Skeletal muscle tissue (tissue), 4 donors: ENCODE measurements around the gene APBB1IP. TPM values are rescaled to one million over a fixed set of nuclear protein-coding genes. Genes with fewer than 3 reads are reported as not detected.
"Not testable (repeated sequence)": the region's sequence is repeated elsewhere in the genome, so short reads cannot be mapped to it uniquely, and the experiment has no call there.

Experiments
- H3K27ac ChIP-seq: one replicate; pipeline ENCODE4 v1.7.0; 2013; ENCODE audit warnings: mild to moderate bottlenecking, low read depth, low read length, inconsistent platforms
- H3K27me3 ChIP-seq, 3 donors: one replicate each; pipeline ENCODE4 v1.7.0; 2013; ENCODE audit warnings: low read length in 3 of 3; ENCODE audit not compliant: control insufficient read depth in 3 of 3, insufficient read depth in 3 of 3
- H3K36me3 ChIP-seq, 3 donors: one replicate each; pipeline ENCODE4 v1.7.0; 2013; ENCODE audit warnings: low read length in 3 of 3; ENCODE audit not compliant: control insufficient read depth in 3 of 3, insufficient read depth in 3 of 3
- H3K4me1 ChIP-seq, 3 donors: one replicate each; pipeline ENCODE4 v1.7.0; 2013; ENCODE audit warnings: low read length in 3 of 3, mild to moderate bottlenecking in 3 of 3; ENCODE audit not compliant: control insufficient read depth in 3 of 3, insufficient read depth in 3 of 3
- H3K4me3 ChIP-seq, 3 donors: one replicate each; pipeline ENCODE4 v1.7.0; 2013; ENCODE audit warnings: low read length in 3 of 3
- H3K9ac ChIP-seq, 3 donors: one replicate each; pipeline ENCODE4 v1.7.0; 2013; ENCODE audit warnings: low read length in 3 of 3, mild to moderate bottlenecking in 3 of 3, moderate library complexity in 2 of 3, low read depth in 1 of 3
- H3K9me3 ChIP-seq, 3 donors: one replicate each; pipeline ENCODE4 v1.7.0; 2013; ENCODE audit warnings: low read length in 3 of 3; ENCODE audit not compliant: control insufficient read depth in 3 of 3
- total RNA-seq: library from RNA; depleted of rRNA; stranded (reverse); fragments of >200 nt; gene quantifications from one replicate; pipeline ENCODE4 v1.2.3, GENCODE V29; 2014
- donor health status: Osteomylitis.

The APBB1IP gene
- total RNA-seq, 1 donor from 2014 or later = 4.2 TPM

DNA sequence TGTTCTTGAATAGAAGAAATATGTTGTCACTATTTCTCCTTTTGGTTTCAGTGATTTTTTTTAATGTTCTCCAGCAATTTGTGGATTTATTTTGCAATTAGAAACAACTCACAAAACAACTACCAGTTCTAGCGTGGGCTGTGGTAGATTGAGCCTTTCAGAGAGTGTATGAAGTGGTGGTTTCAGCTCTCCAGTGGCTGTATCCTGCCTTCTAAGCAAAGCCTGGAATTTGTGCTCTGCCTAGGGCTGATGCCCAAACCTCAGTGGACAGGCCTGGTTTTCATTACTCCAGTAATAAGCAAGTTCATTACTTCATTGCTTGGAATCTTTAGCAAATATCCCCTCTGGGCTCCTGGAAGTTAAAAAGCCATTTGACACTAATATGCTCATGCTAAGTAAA, 35.9 kb downstream of the APBB1IP start:
- Histone ChIP-seq H3K9me3 (no peaks in the 10 kb centered on the region), H3K36me3 (no peaks in the 10 kb centered on the region), H3K9ac (no peak overlapping the region), H3K27ac (no peak overlapping the region), H3K27me3 (no peaks in the 10 kb centered on the region), H3K4me1 (peaks cover 0 to 5% (median 0%) of the 10 kb centered on the region in 3 donors), H3K4me3 (no peak overlapping the region)

DNA sequence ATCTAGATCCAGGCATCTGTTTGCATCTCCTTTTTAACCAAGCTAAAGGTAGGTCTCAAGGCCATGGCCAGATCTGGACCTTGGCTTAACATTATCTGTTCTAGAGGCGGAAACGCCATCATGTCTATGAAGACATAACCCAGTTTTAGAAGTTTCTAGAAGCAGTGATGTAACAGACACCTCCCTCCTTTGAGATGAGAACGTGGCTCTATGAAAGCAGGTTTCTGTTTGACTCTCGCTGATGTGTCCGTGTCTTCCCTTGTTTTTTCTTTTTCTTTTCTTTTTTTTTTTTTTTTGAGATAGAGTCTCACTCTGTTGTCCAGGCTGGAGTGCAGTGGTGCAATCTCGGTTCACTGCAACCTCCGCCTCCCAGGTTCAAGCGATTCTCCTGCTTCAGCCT, 36.7 kb downstream of the APBB1IP start:
- H3K27ac ChIP-seq = peak overlapping the region; percentile 12

DNA sequence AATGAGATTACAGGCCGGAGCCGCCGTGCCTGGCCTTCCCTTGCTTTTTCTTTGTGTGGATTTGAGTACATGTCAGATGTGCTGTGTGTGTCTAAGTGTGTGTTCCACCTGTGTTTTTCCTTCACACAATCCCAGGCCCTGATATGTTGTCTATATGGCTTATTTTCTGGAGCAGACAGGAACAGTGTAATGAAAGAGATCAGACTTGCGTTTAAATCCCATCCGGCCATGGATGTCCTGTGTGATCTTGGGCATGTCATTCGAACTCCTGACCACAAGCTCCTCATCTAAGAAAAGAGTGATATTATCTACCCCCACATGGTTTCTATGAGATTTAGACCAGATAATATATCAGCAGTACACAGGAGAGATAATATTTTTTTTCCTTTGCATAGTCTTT, 37.2 kb downstream of the APBB1IP start:
- peaks cover 0 to 5% (median 0%) of the 10 kb centered on the region in 3 donors for H3K4me1 ChIP-seq
- H3K27ac ChIP-seq = no peak overlapping the region
- no peaks in the 10 kb centered on the region for H3K9me3 ChIP-seq
- H3K9ac ChIP-seq = no peak overlapping the region
- no peaks in the 10 kb centered on the region for H3K27me3 ChIP-seq
- no peak overlapping the region for H3K4me3 ChIP-seq
- no peaks in the 10 kb centered on the region for H3K36me3 ChIP-seq

More for the DNA sequence above, 36.7 kb downstream of the APBB1IP start:
- not testable (repeated sequence) for H3K9ac ChIP-seq, H3K9me3 ChIP-seq, H3K27me3 ChIP-seq, H3K36me3 ChIP-seq, H3K4me3 ChIP-seq, H3K4me1 ChIP-seq

- H3K9me3 ChIP-seq = no peaks in the 10 kb centered on the region
- no peaks in the 10 kb centered on the region for H3K36me3 ChIP-seq
- H3K4me1 ChIP-seq = peaks cover 0 to 5% (median 0%) of the 10 kb centered on the region in 3 donors
- no peak overlapping the region for H3K4me3 ChIP-seq
- no peak overlapping the region for H3K27ac ChIP-seq
- no peak overlapping the region for H3K9ac ChIP-seq
- H3K27me3 ChIP-seq = no peaks in the 10 kb centered on the region
These were observed 39.4 kb downstream of the APBB1IP start for GRCh38 chr10:26477501-26477900.

DNA sequence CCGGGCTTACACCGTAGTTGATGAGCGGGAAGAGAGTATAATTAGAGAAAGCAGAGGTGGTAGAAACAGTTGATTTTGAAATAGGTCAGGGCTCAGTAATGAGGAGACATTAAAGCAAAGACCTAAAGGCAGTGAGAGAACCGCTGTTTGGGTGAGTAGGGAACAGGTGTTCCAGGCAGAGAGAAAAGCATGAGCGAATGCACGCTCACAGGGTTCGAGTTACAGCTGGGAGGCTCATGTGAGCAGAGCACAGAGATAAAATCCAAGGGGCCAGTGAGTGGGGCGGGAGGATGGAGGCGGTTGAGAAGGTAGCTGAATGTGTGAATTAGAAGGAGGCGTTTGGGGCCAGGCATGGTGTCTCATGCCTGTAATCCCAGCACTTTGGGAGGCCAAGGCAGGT, 39.9 kb downstream of the APBB1IP start:
- H3K4me1 ChIP-seq = peaks cover 0 to 5% (median 0%) of the 10 kb centered on the region in 3 donors
- no peaks in the 10 kb centered on the region for H3K27me3 ChIP-seq
- no peaks in the 10 kb centered on the region for H3K36me3 ChIP-seq
- no peak overlapping the region for H3K27ac ChIP-seq
- no peak overlapping the region for H3K4me3 ChIP-seq
- no peak overlapping the region for H3K9ac ChIP-seq
- H3K9me3 ChIP-seq = no peaks in the 10 kb centered on the region

DNA sequence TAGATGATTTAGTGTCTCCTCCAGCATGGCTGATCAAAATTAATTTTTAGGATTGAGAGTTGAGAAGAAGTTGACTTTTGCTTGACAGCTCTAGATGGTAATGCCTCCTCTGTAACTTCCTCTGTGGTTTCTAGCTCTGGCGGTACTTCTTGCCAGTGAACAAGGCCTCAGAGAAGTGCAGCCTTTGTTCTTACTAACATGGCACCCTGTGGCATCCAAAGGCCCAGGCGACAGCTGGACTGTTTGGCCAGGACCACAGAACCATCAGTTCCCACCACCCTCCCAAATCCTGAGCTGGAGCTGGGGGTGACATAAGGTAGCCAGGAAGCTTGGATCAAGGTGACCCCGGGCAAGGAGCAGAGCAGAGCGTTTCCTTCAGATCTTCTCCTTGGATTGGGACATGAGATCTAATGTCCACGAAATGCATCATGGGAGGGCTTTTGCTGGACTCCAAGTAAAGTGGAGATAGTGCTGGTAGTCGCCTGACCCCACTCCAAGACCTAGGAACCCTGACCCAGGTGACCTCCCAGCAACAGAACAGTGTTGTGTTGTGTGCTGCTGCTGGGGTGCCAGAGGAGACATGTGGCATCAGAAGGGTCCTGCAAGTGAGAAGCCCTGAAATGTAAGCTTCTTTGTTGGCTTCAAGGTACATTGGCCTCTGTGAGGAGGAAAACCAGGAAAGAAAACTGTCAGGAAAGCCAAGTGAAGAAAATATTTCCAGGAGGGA, 41.8 kb downstream of the APBB1IP start:
- Histone ChIP-seq H3K4me3 (no peak overlapping the region), H3K4me1 (peaks cover 0 to 5% (median 0%) of the 10 kb centered on the region in 3 donors), H3K9me3 (no peaks in the 10 kb centered on the region), H3K9ac (no peak overlapping the region), H3K27ac (no peak overlapping the region), H3K27me3 (no peaks in the 10 kb centered on the region), H3K36me3 (no peaks in the 10 kb centered on the region)

GRCh38 chr10:26481315-26481692, 43.2 kb downstream of the APBB1IP start:
- no peaks in the 10 kb centered on the region for H3K36me3 ChIP-seq
- no peak overlapping the region for H3K9ac ChIP-seq
- H3K4me1 ChIP-seq = peaks cover 0 to 5% (median 0%) of the 10 kb centered on the region in 3 donors
- H3K9me3 ChIP-seq = no peaks in the 10 kb centered on the region
- H3K27ac ChIP-seq = no peak overlapping the region
- no peaks in the 10 kb centered on the region for H3K27me3 ChIP-seq
- no peak overlapping the region for H3K4me3 ChIP-seq

DNA sequence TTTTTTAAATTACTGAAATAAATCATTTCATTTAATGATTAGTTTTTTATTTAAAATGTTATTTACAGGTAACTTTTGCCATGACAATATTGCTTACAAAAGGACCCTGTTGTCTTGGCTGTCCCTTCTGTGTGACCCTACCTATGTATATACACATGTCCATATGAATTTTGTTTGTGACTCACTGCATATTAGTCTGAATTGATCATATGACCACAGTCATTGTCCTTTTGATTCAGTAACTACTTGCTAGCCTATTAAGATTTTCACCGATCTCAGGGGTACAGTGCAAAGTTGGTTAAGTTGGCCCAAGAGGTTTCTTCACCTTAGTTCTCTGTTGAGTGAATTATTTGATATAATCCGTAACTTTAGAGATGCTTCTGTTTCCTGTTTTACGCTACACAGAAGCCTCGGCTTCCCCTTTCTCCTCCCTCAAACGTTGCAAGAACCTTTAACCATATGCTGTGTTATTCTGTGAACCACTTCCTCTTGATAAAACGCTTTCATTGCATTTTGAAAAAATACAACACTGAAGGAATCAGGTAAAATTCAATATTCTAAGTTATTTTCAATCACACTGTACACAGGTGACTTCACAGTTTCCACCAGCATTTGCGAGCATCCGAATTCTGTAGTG, 43.9 kb downstream of the APBB1IP start:
- Histone ChIP-seq H3K9ac (no peak overlapping the region), H3K4me3 (no peak overlapping the region), H3K4me1 (peaks cover 0 to 5% (median 0%) of the 10 kb centered on the region in 3 donors), H3K27ac (no peak overlapping the region), H3K9me3 (no peaks in the 10 kb centered on the region), H3K27me3 (no peaks in the 10 kb centered on the region), H3K36me3 (no peaks in the 10 kb centered on the region)

GRCh38 chr10:26483554-26483953, 45.4 kb downstream of the APBB1IP start:
- H3K4me1 ChIP-seq = no peaks in the 10 kb centered on the region
- no peaks in the 10 kb centered on the region for H3K36me3 ChIP-seq
- no peaks in the 10 kb centered on the region for H3K27me3 ChIP-seq
- H3K9me3 ChIP-seq = no peaks in the 10 kb centered on the region
- no peak overlapping the region for H3K4me3 ChIP-seq
- H3K27ac ChIP-seq = no peak overlapping the region
- H3K9ac ChIP-seq = no peak overlapping the region

DNA sequence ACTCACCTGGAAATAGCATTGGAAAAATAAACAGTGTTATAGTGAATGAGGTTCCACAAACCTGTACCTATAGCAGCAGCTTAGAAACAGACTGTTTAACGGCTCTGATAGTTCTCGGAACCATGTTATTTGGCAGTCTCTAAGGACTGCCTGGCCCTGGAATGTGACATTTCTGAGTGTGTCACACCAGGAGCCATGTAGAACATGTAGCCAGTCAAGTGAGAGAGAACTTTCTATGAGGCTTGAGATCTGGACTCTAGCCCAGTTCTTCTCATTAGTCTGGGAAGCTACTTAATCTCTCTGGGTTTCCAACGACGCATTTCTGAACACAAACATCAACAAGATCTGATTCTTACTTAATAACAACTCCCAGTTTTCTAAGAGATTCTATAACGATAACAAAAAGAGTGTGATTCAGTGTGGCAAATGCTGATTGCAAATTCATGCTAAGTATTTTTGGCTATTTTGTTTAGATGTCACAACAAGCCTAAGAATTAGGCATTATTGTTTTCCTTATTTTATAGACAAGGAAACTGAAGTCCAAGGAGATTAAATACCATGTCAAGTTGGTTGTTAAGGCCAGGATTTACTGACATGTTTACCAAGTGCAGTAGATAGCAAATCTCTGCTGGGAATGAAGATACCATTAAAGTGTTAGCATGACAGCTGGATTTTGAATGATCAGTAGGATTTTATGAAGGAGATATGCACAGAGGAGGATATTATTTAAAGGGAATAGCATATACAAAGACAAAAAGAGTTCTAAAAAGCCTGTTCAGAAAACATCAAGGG, 47.2 kb downstream of the APBB1IP start:
- H3K36me3 ChIP-seq = no peaks in the 10 kb centered on the region
- H3K27me3 ChIP-seq = no peaks in the 10 kb centered on the region
- H3K4me1 ChIP-seq = no peaks in the 10 kb centered on the region
- H3K9ac ChIP-seq = no peak overlapping the region
- no peak overlapping the region for H3K4me3 ChIP-seq
- no peaks in the 10 kb centered on the region for H3K9me3 ChIP-seq
- peak overlapping the region; percentile 21 for H3K27ac ChIP-seq
